ENCODE data around the gene CCDC146. TPM values are rescaled to one million over a fixed set of nuclear protein-coding genes. Genes with fewer than 3 reads are reported as not detected.

Gene CCDC146
- total RNA-seq, 1 experiment from 2014 or later: 0.72 TPM

- Histone ChIP-seq H4K91ac (ENCODE audit: insufficient read length, low read depth, low read length) (no peak overlapping the region), H3K27me3 (ENCODE audit: insufficient read depth, low read length) (no peaks in the 10 kb centered on the region), H3K9ac (ENCODE audit: extremely low read depth, insufficient read length, low read length) (no peak overlapping the region), H2AK5ac (ENCODE audit: insufficient read length, low read length) (no peak overlapping the region), H2BK5ac (ENCODE audit: insufficient read length, low read length) (no peak overlapping the region), H3K23me2 (ENCODE audit: insufficient read length, low read depth, low read length, poor library complexity, severe bottlenecking) (no peaks in the 10 kb centered on the region), H3K4ac (ENCODE audit: low read depth, low read length) (no peak overlapping the region), H4K5ac (ENCODE audit: insufficient read length, low read depth, low read length) (no peak overlapping the region), H4K8ac (replicated peaks; ENCODE audit: insufficient read length, low read depth, low read length) (no peak overlapping the region), H3K9me3 (ENCODE audit: control insufficient read depth, low read depth, low read length) (no peaks in the 10 kb centered on the region), H3K4me2 (ENCODE audit: insufficient read depth, insufficient read length, low read length) (no peak overlapping the region), H2BK15ac (ENCODE audit: low read depth, low read length) (no peak overlapping the region), H2BK12ac (ENCODE audit: insufficient read length, low read depth, low read length) (no peak overlapping the region), H3K56ac (ENCODE audit: insufficient read length, low read depth, low read length) (no peak overlapping the region), H2BK20ac (ENCODE audit: low read depth, low read length, poor library complexity, severe bottlenecking) (no peak overlapping the region), H3K79me2 (ENCODE audit: insufficient read depth, low read length) (no peaks in the 10 kb centered on the region), H3K79me1 (ENCODE audit: insufficient read depth, low read depth, low read length, poor library complexity, severe bottlenecking) (no peaks in the 10 kb centered on the region), H2AFZ (ENCODE audit: low read length) (no peak overlapping the region), H3K4me1 (ENCODE audit: insufficient read depth, low read length) (no peaks in the 10 kb centered on the region), H3K27ac (ENCODE audit: insufficient read length, low read depth, low read length) (no peak overlapping the region), H4K20me1 (ENCODE audit: control insufficient read depth, insufficient read depth, insufficient read length) (no peaks in the 10 kb centered on the region), H3K18ac (ENCODE audit: insufficient read length, low read depth, low read length) (no peak overlapping the region), H3T11ph (ENCODE audit: low read length) (no peak overlapping the region), H3K23ac (ENCODE audit: insufficient read length, low read depth, low read length) (no peak overlapping the region), H2BK120ac (ENCODE audit: low read depth, low read length, poor library complexity, severe bottlenecking) (no peak overlapping the region), H3K14ac (ENCODE audit: insufficient read depth, low read length) (no peak overlapping the region)
- Mint-ChIP-seq H3K9me3 (no peaks in the 10 kb centered on the region), H3K4me1 (no peaks in the 10 kb centered on the region), H3K27ac (no peak overlapping the region), H3K4me3 (no peak overlapping the region), H3K27me3 (ENCODE audit: low read depth) (no peaks in the 10 kb centered on the region), H3K36me3 (ENCODE audit: insufficient read depth in 1 of 3, low read depth in 3 of 3) (no peaks in the 10 kb centered on the region)
- TF ChIP-seq CTCF (conservative IDR thresholded peaks at IDR 0.05): no peak
- no peak for DNase-seq
- no CpG with 5 or more reads among the region's 4 CpGs for WGBS (ENCODE audit: extremely low coverage, insufficient read length, low lambda C conversion rate)
Measured at GRCh38 chr7:77188731-77189437, 66.5 kb downstream of the CCDC146 start.

Measured in H9 (cell line).